ENCODE results near the gene CYTH1.

Gene CYTH1

GRCh38 chr17:78819806-78820792, 38.0 kb upstream of the CYTH1 start:
- H3K36me3 ChIP-seq (ENCODE audit: control insufficient read depth, low read depth, low read length), result peaks cover 88% of the 10 kb centered on the region
- H3K4me3 ChIP-seq (ENCODE audit: low read length), result no peak overlapping the region
- no peak overlapping the region for H3K9ac ChIP-seq (ENCODE audit: low read length)
- no peaks in the 10 kb centered on the region for H3K9me3 ChIP-seq (ENCODE audit: control insufficient read depth, low read depth, low read length)
- H3K27ac ChIP-seq (ENCODE audit: low read length), result no peak overlapping the region
- H3K4me1 ChIP-seq (ENCODE audit: control insufficient read depth, low read depth, low read length), result no peaks in the 10 kb centered on the region
- no peaks in the 10 kb centered on the region for H3K27me3 ChIP-seq (ENCODE audit: control insufficient read depth, insufficient read depth, low read length)

DNA sequence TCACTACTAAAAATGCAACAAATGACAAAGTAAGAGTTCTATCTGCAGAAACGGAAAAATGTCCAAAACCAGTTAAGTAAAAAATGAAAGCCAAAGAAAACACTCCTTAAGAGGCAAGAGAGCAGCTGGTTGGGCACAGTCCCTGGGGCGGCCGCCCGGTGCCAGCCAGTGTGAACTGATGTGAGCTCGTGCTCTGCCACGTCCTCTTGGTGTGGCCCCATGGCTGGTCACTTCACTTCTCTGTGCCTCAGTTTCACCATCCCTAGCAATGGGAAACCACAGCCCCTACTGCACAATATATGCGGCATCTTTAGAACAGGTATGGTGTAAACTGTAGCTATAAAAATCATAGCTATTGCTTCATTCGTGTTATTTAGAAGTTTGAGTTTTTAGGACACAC, 37.3 kb upstream of the CYTH1 start:
- H3K27ac ChIP-seq (ENCODE audit: low read length), result no peak overlapping the region
- no peak overlapping the region for H3K9ac ChIP-seq (ENCODE audit: low read length)
- peaks cover 85% of the 10 kb centered on the region for H3K36me3 ChIP-seq (ENCODE audit: control insufficient read depth, low read depth, low read length)
- H3K4me1 ChIP-seq (ENCODE audit: control insufficient read depth, low read depth, low read length), result no peaks in the 10 kb centered on the region
- no peak overlapping the region for H3K4me3 ChIP-seq (ENCODE audit: low read length)
- no peaks in the 10 kb centered on the region for H3K27me3 ChIP-seq (ENCODE audit: control insufficient read depth, insufficient read depth, low read length)
- no peaks in the 10 kb centered on the region for H3K9me3 ChIP-seq (ENCODE audit: control insufficient read depth, low read depth, low read length)

DNA sequence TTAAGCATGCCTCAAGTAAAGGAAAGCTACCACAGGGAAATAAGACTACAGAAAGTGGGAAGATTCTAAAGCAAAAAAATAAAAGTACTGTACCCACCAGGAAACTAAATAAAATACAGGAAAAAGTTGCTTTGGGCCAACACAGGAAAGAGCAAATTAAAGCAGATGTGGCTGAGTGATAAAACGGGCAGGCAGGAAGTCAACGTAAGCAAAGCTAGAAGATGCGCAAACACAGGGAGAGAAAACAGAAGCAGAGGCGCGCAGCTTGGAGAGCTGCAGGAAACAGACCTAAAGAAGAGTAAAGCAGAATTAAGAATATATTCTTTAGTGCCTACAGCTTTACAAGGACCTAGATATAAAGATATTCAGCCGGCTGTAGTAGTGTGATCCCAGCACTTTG, 36.9 kb upstream of the CYTH1 start:
- Histone ChIP-seq H3K4me1 (ENCODE audit: control insufficient read depth, low read depth, low read length) (no peaks in the 10 kb centered on the region), H3K9ac (ENCODE audit: low read length) (no peak overlapping the region), H3K27me3 (ENCODE audit: control insufficient read depth, insufficient read depth, low read length) (no peaks in the 10 kb centered on the region), H3K27ac (ENCODE audit: low read length) (no peak overlapping the region), H3K9me3 (ENCODE audit: control insufficient read depth, low read depth, low read length) (no peaks in the 10 kb centered on the region), H3K4me3 (ENCODE audit: low read length) (no peak overlapping the region), H3K36me3 (ENCODE audit: control insufficient read depth, low read depth, low read length) (peaks cover 85% of the 10 kb centered on the region)

GRCh38 chr17:78818152-78818846, 36.2 kb upstream of the CYTH1 start:
- H3K4me1 ChIP-seq (ENCODE audit: control insufficient read depth, low read depth, low read length), result no peaks in the 10 kb centered on the region
- H3K27me3 ChIP-seq (ENCODE audit: control insufficient read depth, insufficient read depth, low read length), result no peaks in the 10 kb centered on the region
- H3K4me3 ChIP-seq (ENCODE audit: low read length), result no peak overlapping the region
- no peak overlapping the region for H3K9ac ChIP-seq (ENCODE audit: low read length)
- H3K36me3 ChIP-seq (ENCODE audit: control insufficient read depth, low read depth, low read length), result peaks cover 85% of the 10 kb centered on the region
- no peak overlapping the region for H3K27ac ChIP-seq (ENCODE audit: low read length)
- no peaks in the 10 kb centered on the region for H3K9me3 ChIP-seq (ENCODE audit: control insufficient read depth, low read depth, low read length)

DNA sequence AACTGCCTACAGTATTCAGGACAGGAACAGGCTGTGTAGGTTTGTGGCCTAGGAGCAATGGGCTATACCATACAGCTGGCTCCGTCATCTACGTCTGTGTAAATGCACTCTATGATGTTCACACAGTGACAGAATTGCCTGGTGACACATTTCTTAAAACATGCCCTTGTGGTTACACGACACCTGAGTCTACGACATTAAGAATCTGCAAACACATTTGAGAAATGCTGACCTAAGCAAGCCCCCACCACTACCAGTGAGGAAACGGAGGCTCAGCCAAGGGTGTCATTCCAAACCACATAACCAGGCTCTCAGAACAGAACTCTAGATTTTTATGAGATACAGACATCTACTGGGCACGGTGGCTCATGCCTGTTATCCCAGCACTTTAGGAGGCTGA, 35.0 kb upstream of the CYTH1 start:
- H3K4me1 ChIP-seq (ENCODE audit: control insufficient read depth, low read depth, low read length), result no peaks in the 10 kb centered on the region
- H3K9ac ChIP-seq (ENCODE audit: low read length), result no peak overlapping the region
- peaks cover 85% of the 10 kb centered on the region for H3K36me3 ChIP-seq (ENCODE audit: control insufficient read depth, low read depth, low read length)
- no peaks in the 10 kb centered on the region for H3K9me3 ChIP-seq (ENCODE audit: control insufficient read depth, low read depth, low read length)
- no peaks in the 10 kb centered on the region for H3K27me3 ChIP-seq (ENCODE audit: control insufficient read depth, insufficient read depth, low read length)
- no peak overlapping the region for H3K4me3 ChIP-seq (ENCODE audit: low read length)
- H3K27ac ChIP-seq (ENCODE audit: low read length), result no peak overlapping the region

- H3K4me1 ChIP-seq (ENCODE audit: control insufficient read depth, low read depth, low read length), result no peaks in the 10 kb centered on the region
- no peak overlapping the region for H3K27ac ChIP-seq (ENCODE audit: low read length)
- H3K4me3 ChIP-seq (ENCODE audit: low read length), result no peak overlapping the region
- H3K27me3 ChIP-seq (ENCODE audit: control insufficient read depth, insufficient read depth, low read length), result no peaks in the 10 kb centered on the region
- no peak overlapping the region for H3K9ac ChIP-seq (ENCODE audit: low read length)
- no peaks in the 10 kb centered on the region for H3K9me3 ChIP-seq (ENCODE audit: control insufficient read depth, low read depth, low read length)
- peaks cover 87% of the 10 kb centered on the region for H3K36me3 ChIP-seq (ENCODE audit: control insufficient read depth, low read depth, low read length)
Measured at GRCh38 chr17:78815696-78816095, 33.6 kb upstream of the CYTH1 start.

DNA sequence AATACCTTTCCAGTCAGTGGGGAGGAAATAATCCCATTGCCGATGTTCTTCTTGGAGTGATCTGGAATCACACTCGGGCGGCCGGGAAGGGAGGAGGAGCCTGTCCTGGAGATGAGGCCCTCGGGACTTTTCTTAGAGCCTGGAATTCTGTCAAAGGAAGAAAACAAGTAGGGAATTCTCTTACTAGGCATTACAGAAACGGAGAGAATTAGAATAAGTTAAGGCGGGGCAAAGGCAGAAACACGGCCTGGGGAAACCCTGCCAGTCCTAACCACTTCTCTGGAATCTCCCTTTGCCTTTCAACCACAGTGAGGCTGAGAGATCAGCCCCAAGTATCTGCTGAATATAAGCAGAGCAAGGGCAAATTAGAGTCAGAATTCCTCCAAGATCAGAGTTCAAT, 30.8 kb upstream of the CYTH1 start:
- H3K36me3 ChIP-seq (ENCODE audit: control insufficient read depth, low read depth, low read length), result peaks cover 87% of the 10 kb centered on the region
- H3K27ac ChIP-seq (ENCODE audit: low read length), result no peak overlapping the region
- H3K27me3 ChIP-seq (ENCODE audit: control insufficient read depth, insufficient read depth, low read length), result no peaks in the 10 kb centered on the region
- no peaks in the 10 kb centered on the region for H3K9me3 ChIP-seq (ENCODE audit: control insufficient read depth, low read depth, low read length)
- H3K4me1 ChIP-seq (ENCODE audit: control insufficient read depth, low read depth, low read length), result no peaks in the 10 kb centered on the region
- H3K4me3 ChIP-seq (ENCODE audit: low read length), result no peak overlapping the region
- H3K9ac ChIP-seq (ENCODE audit: low read length), result no peak overlapping the region

DNA sequence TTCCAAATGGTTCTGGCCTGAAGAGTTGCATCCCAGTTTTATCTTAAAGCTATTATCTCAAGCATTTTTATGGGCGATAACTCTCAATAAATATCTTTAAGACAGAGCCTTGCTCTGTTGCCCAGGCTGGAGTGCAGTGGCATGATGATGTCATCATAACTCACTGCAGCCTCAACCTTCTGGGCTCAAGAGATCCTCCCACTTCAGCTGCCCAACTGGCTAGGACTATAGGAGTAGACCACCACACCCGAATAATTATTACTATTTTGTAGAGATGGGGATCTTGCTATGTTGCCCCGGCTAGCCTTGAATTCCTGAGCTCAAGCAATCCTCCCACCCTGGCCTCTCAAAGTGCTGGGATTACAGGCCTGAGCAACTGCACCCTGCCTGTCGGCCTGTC, 26.1 kb upstream of the CYTH1 start:
- Histone ChIP-seq H3K36me3 (ENCODE audit: control insufficient read depth, low read depth, low read length) (peaks cover 86% of the 10 kb centered on the region), H3K4me1 (ENCODE audit: control insufficient read depth, low read depth, low read length) (no peaks in the 10 kb centered on the region), H3K9ac (ENCODE audit: low read length) (no peak overlapping the region)

DNA sequence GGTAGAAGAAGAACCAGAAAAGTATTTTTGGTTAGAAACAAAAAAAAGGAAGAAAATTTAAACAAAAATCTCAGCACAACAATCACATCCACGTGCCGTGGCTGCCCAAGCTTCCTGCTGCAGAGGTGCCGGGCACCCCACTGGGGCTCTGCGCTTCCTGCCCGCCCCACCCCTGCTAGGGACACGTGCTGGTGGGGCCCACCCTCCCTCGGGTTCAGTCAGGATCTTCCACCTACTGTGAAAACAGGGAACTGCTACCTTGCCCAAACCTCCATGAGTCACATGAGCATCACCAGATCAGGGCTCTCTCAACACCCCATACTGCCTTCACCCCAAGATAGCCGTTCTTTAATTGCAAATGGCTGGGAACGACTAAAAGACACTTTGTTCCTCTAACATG, 24.4 kb upstream of the CYTH1 start:
- no peaks in the 10 kb centered on the region for H3K27me3 ChIP-seq (ENCODE audit: control insufficient read depth, insufficient read depth, low read length)
- no peak overlapping the region for H3K9ac ChIP-seq (ENCODE audit: low read length)
- H3K27ac ChIP-seq (ENCODE audit: low read length), result no peak overlapping the region
- peaks cover 85% of the 10 kb centered on the region for H3K36me3 ChIP-seq (ENCODE audit: control insufficient read depth, low read depth, low read length)
- no peak overlapping the region for H3K4me3 ChIP-seq (ENCODE audit: low read length)
- H3K9me3 ChIP-seq (ENCODE audit: control insufficient read depth, low read depth, low read length), result no peaks in the 10 kb centered on the region
- H3K4me1 ChIP-seq (ENCODE audit: control insufficient read depth, low read depth, low read length), result no peaks in the 10 kb centered on the region

More for the DNA sequence above, 26.1 kb upstream of the CYTH1 start:
- Histone ChIP-seq H3K9me3 (ENCODE audit: control insufficient read depth, low read depth, low read length) (no peaks in the 10 kb centered on the region), H3K4me3 (ENCODE audit: low read length) (no peak overlapping the region), H3K27me3 (ENCODE audit: control insufficient read depth, insufficient read depth, low read length) (no peaks in the 10 kb centered on the region), H3K27ac (ENCODE audit: low read length) (no peak overlapping the region)

DNA sequence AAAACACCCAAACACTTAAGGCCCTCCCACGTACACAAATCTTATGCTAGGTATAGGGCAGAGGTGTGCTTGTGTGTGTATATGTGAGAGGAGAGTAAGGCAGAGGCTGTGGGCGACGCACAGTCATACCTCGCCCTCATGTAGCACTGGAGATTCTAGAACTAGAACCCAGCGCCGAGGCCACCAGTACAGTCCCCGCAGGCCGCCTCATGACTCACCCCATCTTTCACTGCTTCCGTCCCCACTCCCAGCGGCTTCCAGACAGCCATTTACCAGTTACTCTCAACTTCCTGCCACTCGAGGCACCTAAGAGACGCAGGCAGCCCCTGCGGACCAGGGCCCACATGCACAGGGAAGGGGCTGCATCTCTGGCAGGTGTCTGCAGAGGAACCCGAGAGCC, 23.2 kb upstream of the CYTH1 start:
- no peaks in the 10 kb centered on the region for H3K9me3 ChIP-seq (ENCODE audit: control insufficient read depth, low read depth, low read length)
- no peak overlapping the region for H3K27ac ChIP-seq (ENCODE audit: low read length)
- H3K4me1 ChIP-seq (ENCODE audit: control insufficient read depth, low read depth, low read length), result no peaks in the 10 kb centered on the region
- no peaks in the 10 kb centered on the region for H3K27me3 ChIP-seq (ENCODE audit: control insufficient read depth, insufficient read depth, low read length)
- no peak overlapping the region for H3K4me3 ChIP-seq (ENCODE audit: low read length)
- no peak overlapping the region for H3K9ac ChIP-seq (ENCODE audit: low read length)
- peaks cover 77% of the 10 kb centered on the region for H3K36me3 ChIP-seq (ENCODE audit: control insufficient read depth, low read depth, low read length)

GRCh38 chr17:78804777-78805176, 22.7 kb upstream of the CYTH1 start:
- Histone ChIP-seq H3K27ac (ENCODE audit: low read length) (no peak overlapping the region), H3K27me3 (ENCODE audit: control insufficient read depth, insufficient read depth, low read length) (no peaks in the 10 kb centered on the region), H3K4me3 (ENCODE audit: low read length) (no peak overlapping the region), H3K36me3 (ENCODE audit: control insufficient read depth, low read depth, low read length) (peaks cover 72% of the 10 kb centered on the region), H3K9me3 (ENCODE audit: control insufficient read depth, low read depth, low read length) (no peaks in the 10 kb centered on the region), H3K4me1 (ENCODE audit: control insufficient read depth, low read depth, low read length) (no peaks in the 10 kb centered on the region), H3K9ac (ENCODE audit: low read length) (no peak overlapping the region)
